Astrocyte of the cerebellum (primary cell): ENCODE measurements around the gene PSMB3.

Experiments
- DNase-seq: peaks from one replicate; pipeline ENCODE4 v3.0.0-alpha.2; 2011; ENCODE audit warnings: low read depth
- H3K4me3 ChIP-seq: 2 replicates; pipeline ENCODE4 v1.5.1; 2011; ENCODE audit warnings: mild to moderate bottlenecking, low read depth, low read length, moderate library complexity
- in situ Hi-C: cut with HindIII; loops from 2 replicates; pipeline ENCODE4 v1.10.0; 2017; ENCODE audit warnings: low sequenced_read_pairs
- TF ChIP-seq, protein P1 (sequence below): IDR thresholded peaks from 2 replicates; pipeline ENCODE4 v1.5.1; 2012; ENCODE audit warnings: low read length, low read depth, moderate library complexity, mild to moderate bottlenecking; ENCODE audit errors: missing control alignments

PSMB3 gene

DNA sequence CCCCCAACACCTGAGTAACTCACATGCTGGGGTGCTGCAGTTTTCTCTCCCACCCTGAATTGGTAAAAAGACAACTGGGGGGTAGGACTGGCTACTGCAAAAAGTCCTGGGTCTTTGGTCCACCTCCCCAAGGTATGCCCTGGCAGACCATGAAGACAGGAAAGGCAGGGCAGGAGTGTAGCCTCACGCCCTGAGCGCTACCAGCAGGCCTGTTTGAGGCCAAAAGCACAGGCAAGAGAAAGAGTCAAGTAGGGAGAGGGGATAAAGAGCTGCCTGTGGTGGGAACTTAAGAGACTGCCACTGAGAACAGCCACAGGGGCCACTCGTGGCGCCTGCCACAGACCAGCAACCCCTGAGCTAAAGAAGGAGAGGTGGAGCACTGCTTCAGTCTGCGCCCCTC, 13.8 kb downstream of the PSMB3 start:
- TF ChIP-seq, protein P1, sequence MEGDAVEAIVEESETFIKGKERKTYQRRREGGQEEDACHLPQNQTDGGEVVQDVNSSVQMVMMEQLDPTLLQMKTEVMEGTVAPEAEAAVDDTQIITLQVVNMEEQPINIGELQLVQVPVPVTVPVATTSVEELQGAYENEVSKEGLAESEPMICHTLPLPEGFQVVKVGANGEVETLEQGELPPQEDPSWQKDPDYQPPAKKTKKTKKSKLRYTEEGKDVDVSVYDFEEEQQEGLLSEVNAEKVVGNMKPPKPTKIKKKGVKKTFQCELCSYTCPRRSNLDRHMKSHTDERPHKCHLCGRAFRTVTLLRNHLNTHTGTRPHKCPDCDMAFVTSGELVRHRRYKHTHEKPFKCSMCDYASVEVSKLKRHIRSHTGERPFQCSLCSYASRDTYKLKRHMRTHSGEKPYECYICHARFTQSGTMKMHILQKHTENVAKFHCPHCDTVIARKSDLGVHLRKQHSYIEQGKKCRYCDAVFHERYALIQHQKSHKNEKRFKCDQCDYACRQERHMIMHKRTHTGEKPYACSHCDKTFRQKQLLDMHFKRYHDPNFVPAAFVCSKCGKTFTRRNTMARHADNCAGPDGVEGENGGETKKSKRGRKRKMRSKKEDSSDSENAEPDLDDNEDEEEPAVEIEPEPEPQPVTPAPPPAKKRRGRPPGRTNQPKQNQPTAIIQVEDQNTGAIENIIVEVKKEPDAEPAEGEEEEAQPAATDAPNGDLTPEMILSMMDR: no peak
- in situ Hi-C loops: no loop called here
- DNase-seq: no peak
- no peak overlapping the region for H3K4me3 ChIP-seq

DNA sequence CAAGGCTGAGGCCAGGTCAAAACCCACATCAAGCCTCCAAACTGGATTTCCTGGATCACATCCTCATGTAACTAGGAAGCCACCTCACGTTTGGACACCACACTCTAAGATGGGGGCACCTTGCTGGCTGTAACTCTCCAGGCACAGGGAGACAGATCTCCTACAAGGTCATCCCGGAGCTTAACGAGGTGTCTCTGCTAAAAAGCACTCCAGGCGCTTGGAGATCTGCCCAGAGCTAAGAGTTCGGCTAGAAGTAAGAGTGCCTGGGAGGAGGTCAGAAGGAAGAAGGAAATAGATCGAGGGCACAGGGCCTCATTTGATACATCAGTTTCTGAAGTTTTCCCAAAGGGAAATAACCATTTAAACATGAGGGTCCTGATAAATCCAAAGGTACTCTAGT, 15.9 kb downstream of the PSMB3 start:
- no peak for DNase-seq
- in situ Hi-C loops: no loop called here
- no peak overlapping the region for H3K4me3 ChIP-seq
- TF ChIP-seq, protein P1: no peak

DNA sequence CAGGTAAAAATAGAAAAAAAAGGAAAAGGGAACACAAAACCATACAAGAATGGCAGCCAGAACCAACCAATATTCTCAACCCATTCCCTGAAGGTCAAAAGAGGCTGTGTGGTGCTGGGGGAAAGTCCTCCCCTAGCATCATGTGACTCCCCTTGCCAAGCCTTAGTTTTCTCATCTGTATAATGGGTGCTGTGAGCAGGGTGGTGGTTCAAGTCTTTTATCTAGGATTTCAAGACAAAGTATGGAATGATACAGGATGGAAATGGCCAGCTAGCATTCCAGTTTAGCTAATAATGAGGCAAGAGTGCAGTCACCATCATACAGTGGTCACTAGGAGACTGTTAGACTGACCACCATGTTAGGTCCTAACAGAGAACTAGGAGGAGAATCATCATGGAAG, 20.7 kb downstream of the PSMB3 start:
- H3K4me3 ChIP-seq: no peak overlapping the region
- TF ChIP-seq, protein P1: no peak
- in situ Hi-C loops: no loop called here
- DNase-seq: no peak

DNA sequence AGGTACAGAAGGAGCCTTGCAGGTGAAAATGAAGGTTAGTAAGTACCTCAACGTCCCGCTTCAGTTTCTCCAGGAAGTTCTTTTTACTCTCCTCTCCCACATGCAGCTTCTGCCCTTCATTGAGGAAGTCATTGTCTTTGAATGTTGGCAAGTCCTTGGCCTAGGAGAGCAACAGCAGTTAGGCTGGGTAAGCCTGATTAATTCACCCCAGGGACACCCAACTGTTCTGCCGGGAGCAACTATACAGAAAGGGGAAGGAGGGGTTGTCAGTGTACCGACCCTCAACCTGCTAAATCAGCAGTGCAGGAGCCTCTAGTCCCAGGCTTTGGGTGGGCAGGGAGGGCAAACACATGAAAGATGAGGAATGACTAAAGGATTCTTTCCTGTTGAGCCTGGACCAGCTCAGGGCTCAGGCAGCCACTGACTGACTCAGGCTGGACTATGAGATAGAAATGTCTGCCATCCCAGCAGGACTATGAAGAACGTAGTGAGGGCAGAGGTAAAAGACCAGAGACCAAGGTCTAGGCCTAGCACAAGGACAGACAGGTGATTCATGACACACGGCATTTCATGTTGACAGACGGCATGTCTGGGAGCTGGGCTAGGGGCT, 25.2 kb downstream of the PSMB3 start:
- no peak overlapping the region for H3K4me3 ChIP-seq
- DNase-seq: no peak
- in situ Hi-C loops: no loop called here
- TF ChIP-seq, protein P1: no peak

DNA sequence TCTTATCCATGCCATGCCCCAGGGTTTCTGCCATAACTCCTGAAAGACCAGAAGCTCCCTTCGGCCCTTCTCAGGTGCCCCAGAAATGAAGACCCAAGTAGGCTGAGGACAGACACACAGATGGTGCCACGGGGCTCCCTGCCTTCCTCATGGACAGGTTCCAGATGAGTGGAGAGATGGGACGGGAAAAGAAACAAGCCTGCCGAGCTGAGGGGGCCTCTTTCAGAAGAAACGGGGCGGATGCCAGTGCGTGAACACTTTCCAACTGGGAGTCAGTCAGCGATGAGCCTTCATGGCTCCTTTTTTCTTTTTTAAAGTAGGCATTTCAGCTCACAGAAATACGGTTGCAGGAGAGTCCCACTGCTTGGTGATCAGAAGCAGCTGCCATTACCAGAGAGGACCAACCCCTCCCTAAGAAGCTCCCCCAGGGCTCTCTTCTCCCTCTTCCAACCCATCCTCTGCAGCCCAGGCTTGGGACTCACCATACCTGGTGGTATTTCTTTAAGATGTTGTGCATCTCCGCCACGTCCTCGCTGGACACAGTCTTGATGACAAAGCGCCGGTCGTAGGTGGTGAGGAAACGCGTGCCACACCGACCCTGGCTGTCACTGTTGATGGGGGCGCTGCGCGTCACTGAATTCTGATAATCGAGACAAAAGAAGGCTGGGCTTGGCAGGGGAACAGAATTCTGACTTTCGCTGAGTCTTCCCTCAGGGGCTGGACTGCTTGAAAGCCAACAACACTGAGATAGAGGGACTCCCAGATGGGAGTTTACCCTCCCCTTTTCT, 27.6 kb downstream of the PSMB3 start:
- no peak overlapping the region for H3K4me3 ChIP-seq
- TF ChIP-seq, protein P1: no peak
- no peak for DNase-seq
- in situ Hi-C loops: no loop called here

DNA sequence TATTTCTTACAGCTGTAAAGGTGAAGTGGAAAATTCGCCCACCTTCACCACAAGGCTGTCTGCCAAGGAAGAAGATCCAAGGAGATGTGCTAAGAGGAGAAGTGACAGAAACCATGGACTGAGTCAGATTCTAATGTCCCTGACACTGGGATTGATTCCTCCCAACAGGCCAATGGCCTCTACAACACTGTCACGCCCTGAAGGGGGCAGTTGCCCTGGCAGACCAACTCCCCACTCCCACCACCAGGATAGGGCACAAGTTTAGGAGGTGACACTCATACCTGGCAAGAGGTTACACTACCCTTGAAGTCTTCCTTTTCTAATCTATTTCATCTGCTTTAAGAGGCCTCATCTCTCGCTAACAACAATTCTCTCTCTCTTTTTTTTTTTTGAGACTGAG, 30.7 kb downstream of the PSMB3 start:
- TF ChIP-seq, protein P1: no peak
- in situ Hi-C loops: no loop called here
- H3K4me3 ChIP-seq: no peak overlapping the region
- DNase-seq: no peak
